ACHN (cell line): ENCODE measurements around the gene DNAJB5.
"Not testable (repeated sequence)": the region's sequence is repeated elsewhere in the genome, so short reads cannot be mapped to it uniquely, and the experiment has no call there.

Source experiments
- DNase-seq: peaks from one replicate; pipeline ENCODE4 v3.0.0-alpha.2; 2015
- in situ Hi-C: cut with HindIII; loops from 2 replicates; pipeline ENCODE4 v1.10.0; 2017; ENCODE audit warnings: low sequenced_read_pairs, low pct_ligation_motif_present, low pct_unique_long_range_greater_than_20kb

Gene DNAJB5

GRCh38 chr9:34995670-34996060 is 6.1 kb downstream of the DNAJB5 start:
- no peak for DNase-seq
- in situ Hi-C loops: no loop called here

GRCh38 chr9:34996181-34996904 is 6.8 kb downstream of the DNAJB5 start:
- DNase-seq: no peak
- in situ Hi-C loops: no loop called here

GRCh38 chr9:34996905-34997279 is 7.3 kb downstream of the DNAJB5 start:
- in situ Hi-C loops: no loop called here
- no peak for DNase-seq

- in situ Hi-C loops: no loop called here
- DNase-seq: no peak
Observed at GRCh38 chr9:34997379-34997781, 7.8 kb downstream of the DNAJB5 start.

GRCh38 chr9:34998266-34998665 is 8.7 kb downstream of the DNAJB5 start:
- in situ Hi-C loops: no loop called here

GRCh38 chr9:34999576-34999975 is 10.0 kb downstream of the DNAJB5 start:
- DNase-seq: no peak
- in situ Hi-C loops: no loop called here

More at GRCh38 chr9:34998266-34998665, 8.7 kb downstream of the DNAJB5 start:
- no peak for DNase-seq

- in situ Hi-C loops: no loop called here
Observed at GRCh38 chr9:35000535-35001284, 11.2 kb downstream of the DNAJB5 start.

GRCh38 chr9:35001285-35001677 is 11.7 kb downstream of the DNAJB5 start:
- in situ Hi-C loops: no loop called here

More at GRCh38 chr9:35000535-35001284, 11.2 kb downstream of the DNAJB5 start:
- DNase-seq: no peak

GRCh38 chr9:35001803-35002502 is 12.4 kb downstream of the DNAJB5 start:
- in situ Hi-C loops: no loop called here
- no peak for DNase-seq

More at GRCh38 chr9:35001285-35001677, 11.7 kb downstream of the DNAJB5 start:
- no peak for DNase-seq

GRCh38 chr9:35002623-35003022 is 13.1 kb downstream of the DNAJB5 start:
- in situ Hi-C loops: no loop called here
- no peak for DNase-seq

GRCh38 chr9:35004299-35004698 is 14.8 kb downstream of the DNAJB5 start:
- DNase-seq, in situ Hi-C loops: not testable (repeated sequence)

GRCh38 chr9:35010351-35010958 is 20.9 kb downstream of the DNAJB5 start:
- DNase-seq: no peak
- in situ Hi-C loops: no loop called here

GRCh38 chr9:35014517-35014916 is 25.0 kb downstream of the DNAJB5 start:
- in situ Hi-C loops: no loop called here
- no peak for DNase-seq

- in situ Hi-C loops, DNase-seq: not testable (repeated sequence)
Observed at GRCh38 chr9:35023443-35023842, 33.9 kb downstream of the DNAJB5 start.

GRCh38 chr9:35026671-35027070 is 37.1 kb downstream of the DNAJB5 start:
- in situ Hi-C loops: no loop called here
- no peak for DNase-seq

GRCh38 chr9:35027374-35027773 is 37.8 kb downstream of the DNAJB5 start:
- in situ Hi-C loops: no loop called here
- no peak for DNase-seq

- in situ Hi-C loops: no loop called here
- no peak for DNase-seq
Observed at GRCh38 chr9:35027860-35028259, 38.3 kb downstream of the DNAJB5 start.

GRCh38 chr9:35028341-35028740 is 38.8 kb downstream of the DNAJB5 start:
- in situ Hi-C loops: no loop called here
- no peak for DNase-seq

GRCh38 chr9:35029241-35029640 is 39.7 kb downstream of the DNAJB5 start:
- in situ Hi-C loops: no loop called here
- no peak for DNase-seq
